GM12865 (cell line): ENCODE data around the gene DNALI1.
"Not testable (repeated sequence)": the region's sequence is repeated elsewhere in the genome, so short reads cannot be mapped to it uniquely, and the experiment has no call there.

Source experiments
- DNase-seq: peaks from one replicate; pipeline ENCODE4 v3.0.0; 2010; ENCODE audit warnings: low read depth
- H3K4me3 ChIP-seq: 2 replicates; pipeline ENCODE4 v1.5.1; 2011; ENCODE audit warnings: mild to moderate bottlenecking, low read depth, low read length, control low read depth
- CTCF ChIP-seq: IDR thresholded peaks from 2 replicates; pipeline ENCODE4 v1.5.1; 2011; ENCODE audit warnings: low read length, control low read depth, low read depth, inconsistent platforms; ENCODE audit not compliant: insufficient read depth; ENCODE audit errors: missing control alignments

Gene DNALI1

GRCh38 chr1:37519613-37520012 lies 37.1 kb upstream of the DNALI1 start:
- no peak for DNase-seq
- TF ChIP-seq CTCF, result no peak
- H3K4me3 ChIP-seq, result no peak overlapping the region

- not testable (repeated sequence) for H3K4me3 ChIP-seq, DNase-seq
Observed at GRCh38 chr1:37529888-37530287, 26.9 kb upstream of the DNALI1 start.

GRCh38 chr1:37532418-37533156 lies 24.2 kb upstream of the DNALI1 start:
- H3K4me3 ChIP-seq, DNase-seq: not testable (repeated sequence)

GRCh38 chr1:37533317-37534093 lies 23.2 kb upstream of the DNALI1 start:
- no peak for DNase-seq
- H3K4me3 ChIP-seq, result no peak overlapping the region

GRCh38 chr1:37537378-37537777 lies 19.4 kb upstream of the DNALI1 start:
- no peak for TF ChIP-seq CTCF
- no peak for DNase-seq
- H3K4me3 ChIP-seq, result no peak overlapping the region

More at GRCh38 chr1:37533317-37534093, 23.2 kb upstream of the DNALI1 start:
- TF ChIP-seq CTCF, result no peak

GRCh38 chr1:37539154-37539553 lies 17.6 kb upstream of the DNALI1 start:
- DNase-seq, result not testable (repeated sequence)

GRCh38 chr1:37540036-37540785 lies 16.5 kb upstream of the DNALI1 start:
- no peak for DNase-seq
- no peak for TF ChIP-seq CTCF
- no peak overlapping the region for H3K4me3 ChIP-seq

More at GRCh38 chr1:37539154-37539553, 17.6 kb upstream of the DNALI1 start:
- not testable (repeated sequence) for H3K4me3 ChIP-seq

- no peak for TF ChIP-seq CTCF
- no peak overlapping the region for H3K4me3 ChIP-seq
- no peak for DNase-seq
Observed at GRCh38 chr1:37544530-37544929, 12.2 kb upstream of the DNALI1 start.
